SH-SY5Y (cell line): ENCODE data around the gene MR1.

Experiments used
- GATA2 ChIP-seq: IDR thresholded peaks from 2 replicates; pipeline ENCODE4 v1.6.1; 2011; ENCODE audit warnings: mild to moderate bottlenecking, low read depth, low read length
- GATA3 ChIP-seq: IDR thresholded peaks from 2 replicates; pipeline ENCODE4 v1.6.1; 2011; ENCODE audit warnings: low read depth, mild to moderate bottlenecking, low read length, moderate library complexity

DNA sequence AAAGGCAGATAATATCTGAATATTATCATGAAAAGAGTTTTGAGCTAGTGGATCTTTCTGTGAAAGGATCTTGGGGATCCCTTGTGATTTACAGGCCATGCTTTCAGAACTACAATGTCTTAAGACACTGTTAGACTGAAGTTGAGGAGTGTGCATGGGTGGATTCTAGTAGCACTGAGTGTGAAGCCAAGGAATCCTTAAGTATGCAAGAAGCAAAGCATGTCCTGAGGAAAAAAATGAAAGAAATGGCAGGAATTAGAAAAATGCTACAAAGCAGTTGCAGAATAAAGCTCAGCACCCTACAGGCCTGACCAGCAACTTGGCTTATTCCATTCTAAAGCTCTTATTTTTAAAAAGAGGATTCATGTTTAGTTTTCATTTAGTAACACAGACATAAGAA is 23.0 kb upstream of the MR1 start:
- TF ChIP-seq GATA2, result no peak
- TF ChIP-seq GATA3, result no peak
